Neural cell (in vitro differentiated cells): ENCODE results near the gene PPFIBP1. TPM values are rescaled to one million over a fixed set of nuclear protein-coding genes. Genes with fewer than 3 reads are reported as not detected.

Source experiments
- H2AFZ ChIP-seq: fragments of 200-600, 300-800 bp; sonication (generic), shearing (Covaris generic); 2 replicates; pipeline ENCODE4 v1.6.0; 2014; ENCODE audit warnings: low read depth, mild to moderate bottlenecking, antibody characterized with exemption, low read length, moderate library complexity
- H3F3A ChIP-seq: fragments of 200-600 bp; shearing (Covaris generic); 2 replicates; pipeline ENCODE4 v1.6.1; 2016; ENCODE audit warnings: mild to moderate bottlenecking, moderate library complexity, mixed read lengths, antibody characterized with exemption, low read length; ENCODE audit not compliant: insufficient read depth, poor library complexity, severe bottlenecking
- H3K27ac ChIP-seq: fragments of 200-600, 300-800 bp; sonication (generic), shearing (Covaris generic); 2 replicates; pipeline ENCODE4 v1.5.1; 2014; ENCODE audit warnings: mild to moderate bottlenecking, low read length, moderate library complexity
- H3K27me3 ChIP-seq: fragments of 300-800, 200-600 bp; sonication (generic), shearing (Covaris generic); 2 replicates; pipeline ENCODE4 v1.6.0; 2014; ENCODE audit warnings: mild to moderate bottlenecking, low read depth, low read length, moderate library complexity; ENCODE audit not compliant: insufficient read depth
- H3K36me3 ChIP-seq: fragments of 300-800, 200-600 bp; sonication (generic), shearing (Covaris generic); 2 replicates; pipeline ENCODE4 v1.5.1; 2014; ENCODE audit warnings: mild to moderate bottlenecking, antibody characterized with exemption, low read length, moderate library complexity; ENCODE audit not compliant: insufficient read depth
- H3K4me2 ChIP-seq: fragments of 300-800, 200-600 bp; sonication (generic), shearing (Covaris generic); 2 replicates; pipeline ENCODE4 v1.6.0; 2014; ENCODE audit warnings: mild to moderate bottlenecking, low read length
- H3K4me3 ChIP-seq: fragments of 300-800, 200-600 bp; sonication (generic), shearing (Covaris generic); 2 replicates; pipeline ENCODE4 v1.5.1; 2014; ENCODE audit warnings: mild to moderate bottlenecking, low read length, moderate library complexity
- H3K79me2 ChIP-seq: fragments of 200-600 bp; shearing (Covaris generic); replicated peaks from 2 replicates; pipeline ENCODE4 v1.6.0; 2014; ENCODE audit warnings: mild to moderate bottlenecking, low read length, moderate library complexity; ENCODE audit not compliant: insufficient read depth
- H3K9ac ChIP-seq: fragments of 300-800, 200-600 bp; sonication (generic), shearing (Covaris generic); 2 replicates; pipeline ENCODE4 v1.6.1; 2016; ENCODE audit warnings: mild to moderate bottlenecking, low read length, mixed read lengths
- H3K9me2 ChIP-seq: fragments of 200-600 bp; shearing (Covaris generic); 2 replicates; pipeline ENCODE4 v1.6.1; 2016; ENCODE audit warnings: mild to moderate bottlenecking, low read length, mixed read lengths; ENCODE audit not compliant: insufficient read depth
- H3K9me3 ChIP-seq: fragments of 200-600, 300-800 bp; sonication (generic), shearing (Covaris generic); 2 replicates; pipeline ENCODE4 v1.6.1; 2016; ENCODE audit warnings: mild to moderate bottlenecking, mixed run types, low read length, moderate library complexity, mixed read lengths
- H4K20me1 ChIP-seq: fragments of 200-600 bp; shearing (Covaris generic); 2 replicates; pipeline ENCODE4 v1.6.1; 2016; ENCODE audit warnings: mild to moderate bottlenecking, mixed run types; ENCODE audit not compliant: insufficient read depth
- EP300 ChIP-seq: fragments of 450-650 bp; conservative IDR thresholded peaks from 2 replicates; pipeline ENCODE4 v1.6.1; 2014; ENCODE audit warnings: antibody characterized with exemption, mild to moderate bottlenecking, moderate library complexity; ENCODE audit not compliant: poor library complexity, severe bottlenecking
- EZH2 ChIP-seq: fragments of 200-600, 300-800 bp; shearing (Covaris generic), sonication (generic); IDR thresholded peaks from 2 replicates; pipeline ENCODE4 v1.6.1; 2014; ENCODE audit warnings: antibody characterized with exemption, low read length, borderline replicate concordance, mild to moderate bottlenecking; ENCODE audit not compliant: insufficient read depth, poor library complexity, severe bottlenecking
- MXI1 ChIP-seq: fragments of 450-650 bp; conservative IDR thresholded peaks from 2 replicates; pipeline ENCODE4 v1.6.1; 2014; ENCODE audit warnings: antibody characterized with exemption, mild to moderate bottlenecking; ENCODE audit not compliant: poor library complexity, severe bottlenecking
- POLR2AphosphoS5 ChIP-seq: IDR thresholded peaks from 2 replicates; pipeline ENCODE4 v1.6.1; 2012
- RAD21 ChIP-seq: fragments of 450-650 bp; conservative IDR thresholded peaks from 2 replicates; pipeline ENCODE4 v1.6.1; 2014; ENCODE audit warnings: antibody characterized with exemption, mild to moderate bottlenecking, moderate library complexity
- SMC3 ChIP-seq: fragments of 450-650 bp; conservative IDR thresholded peaks from 2 replicates; pipeline ENCODE4 v1.6.1; 2014; ENCODE audit warnings: antibody characterized with exemption, mild to moderate bottlenecking, moderate library complexity; ENCODE audit not compliant: poor library complexity
- TAF1 ChIP-seq: IDR thresholded peaks from 2 replicates; pipeline ENCODE4 v1.6.1; 2012; ENCODE audit warnings: low read depth
- polyA plus RNA-seq: library from polyadenylated mRNA; depleted of rRNA; stranded (reverse); fragments of >200 nt; gene quantifications from 2 replicates; pipeline ENCODE4 v1.2.3, GENCODE V29; 2014
- TF ChIP-seq, protein P1 (sequence below): IDR thresholded peaks from 2 replicates; pipeline ENCODE4 v1.6.1; 2012; ENCODE audit warnings: borderline replicate concordance
- TF ChIP-seq, protein P2 (sequence below): fragments of 450-650 bp; IDR thresholded peaks from 2 replicates; pipeline ENCODE4 v1.5.1; 2014; ENCODE audit warnings: antibody characterized with exemption, mild to moderate bottlenecking, moderate library complexity; ENCODE audit not compliant: poor library complexity, severe bottlenecking

PPFIBP1 gene
- polyA plus RNA-seq, 1 donor from 2014 or later, result 30.2 TPM

- no peak overlapping the region for H3K4me3 ChIP-seq
- H3K27ac ChIP-seq, result no peak overlapping the region
- TF ChIP-seq RAD21 (no peak), SMC3 (no peak), POLR2AphosphoS5 (no peak), EP300 (no peak), MXI1 (no peak), EZH2 (no peak), TAF1 (no peak)
- TF ChIP-seq, protein P1, sequence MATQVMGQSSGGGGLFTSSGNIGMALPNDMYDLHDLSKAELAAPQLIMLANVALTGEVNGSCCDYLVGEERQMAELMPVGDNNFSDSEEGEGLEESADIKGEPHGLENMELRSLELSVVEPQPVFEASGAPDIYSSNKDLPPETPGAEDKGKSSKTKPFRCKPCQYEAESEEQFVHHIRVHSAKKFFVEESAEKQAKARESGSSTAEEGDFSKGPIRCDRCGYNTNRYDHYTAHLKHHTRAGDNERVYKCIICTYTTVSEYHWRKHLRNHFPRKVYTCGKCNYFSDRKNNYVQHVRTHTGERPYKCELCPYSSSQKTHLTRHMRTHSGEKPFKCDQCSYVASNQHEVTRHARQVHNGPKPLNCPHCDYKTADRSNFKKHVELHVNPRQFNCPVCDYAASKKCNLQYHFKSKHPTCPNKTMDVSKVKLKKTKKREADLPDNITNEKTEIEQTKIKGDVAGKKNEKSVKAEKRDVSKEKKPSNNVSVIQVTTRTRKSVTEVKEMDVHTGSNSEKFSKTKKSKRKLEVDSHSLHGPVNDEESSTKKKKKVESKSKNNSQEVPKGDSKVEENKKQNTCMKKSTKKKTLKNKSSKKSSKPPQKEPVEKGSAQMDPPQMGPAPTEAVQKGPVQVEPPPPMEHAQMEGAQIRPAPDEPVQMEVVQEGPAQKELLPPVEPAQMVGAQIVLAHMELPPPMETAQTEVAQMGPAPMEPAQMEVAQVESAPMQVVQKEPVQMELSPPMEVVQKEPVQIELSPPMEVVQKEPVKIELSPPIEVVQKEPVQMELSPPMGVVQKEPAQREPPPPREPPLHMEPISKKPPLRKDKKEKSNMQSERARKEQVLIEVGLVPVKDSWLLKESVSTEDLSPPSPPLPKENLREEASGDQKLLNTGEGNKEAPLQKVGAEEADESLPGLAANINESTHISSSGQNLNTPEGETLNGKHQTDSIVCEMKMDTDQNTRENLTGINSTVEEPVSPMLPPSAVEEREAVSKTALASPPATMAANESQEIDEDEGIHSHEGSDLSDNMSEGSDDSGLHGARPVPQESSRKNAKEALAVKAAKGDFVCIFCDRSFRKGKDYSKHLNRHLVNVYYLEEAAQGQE, result no peak
- TF ChIP-seq, protein P2, sequence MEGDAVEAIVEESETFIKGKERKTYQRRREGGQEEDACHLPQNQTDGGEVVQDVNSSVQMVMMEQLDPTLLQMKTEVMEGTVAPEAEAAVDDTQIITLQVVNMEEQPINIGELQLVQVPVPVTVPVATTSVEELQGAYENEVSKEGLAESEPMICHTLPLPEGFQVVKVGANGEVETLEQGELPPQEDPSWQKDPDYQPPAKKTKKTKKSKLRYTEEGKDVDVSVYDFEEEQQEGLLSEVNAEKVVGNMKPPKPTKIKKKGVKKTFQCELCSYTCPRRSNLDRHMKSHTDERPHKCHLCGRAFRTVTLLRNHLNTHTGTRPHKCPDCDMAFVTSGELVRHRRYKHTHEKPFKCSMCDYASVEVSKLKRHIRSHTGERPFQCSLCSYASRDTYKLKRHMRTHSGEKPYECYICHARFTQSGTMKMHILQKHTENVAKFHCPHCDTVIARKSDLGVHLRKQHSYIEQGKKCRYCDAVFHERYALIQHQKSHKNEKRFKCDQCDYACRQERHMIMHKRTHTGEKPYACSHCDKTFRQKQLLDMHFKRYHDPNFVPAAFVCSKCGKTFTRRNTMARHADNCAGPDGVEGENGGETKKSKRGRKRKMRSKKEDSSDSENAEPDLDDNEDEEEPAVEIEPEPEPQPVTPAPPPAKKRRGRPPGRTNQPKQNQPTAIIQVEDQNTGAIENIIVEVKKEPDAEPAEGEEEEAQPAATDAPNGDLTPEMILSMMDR, result no peak
- no peak overlapping the region for H2AFZ ChIP-seq
- H3K9ac ChIP-seq, result no peak overlapping the region
- H4K20me1 ChIP-seq, result no peaks in the 10 kb centered on the region
- no peaks in the 10 kb centered on the region for H3F3A ChIP-seq
- no peak overlapping the region for H3K4me2 ChIP-seq
- H3K79me2 ChIP-seq, result no peaks in the 10 kb centered on the region
- no peaks in the 10 kb centered on the region for H3K27me3 ChIP-seq
- no peaks in the 10 kb centered on the region for H3K9me3 ChIP-seq
- H3K9me2 ChIP-seq, result no peaks in the 10 kb centered on the region
- peaks cover 7% of the 10 kb centered on the region for H3K36me3 ChIP-seq
These were observed 148.0 kb downstream of the PPFIBP1 start for GRCh38 chr12:27672051-27672450.

GRCh38 chr12:27672643-27673042 is 148.6 kb downstream of the PPFIBP1 start:
- no peaks in the 10 kb centered on the region for H3F3A ChIP-seq
- H2AFZ ChIP-seq, result no peak overlapping the region

More at GRCh38 chr12:27672643-27673042, 148.6 kb downstream of the PPFIBP1 start:
- Histone ChIP-seq H3K4me3 (no peak overlapping the region), H3K4me2 (no peak overlapping the region), H3K9me2 (no peaks in the 10 kb centered on the region), H3K27me3 (no peaks in the 10 kb centered on the region), H3K9me3 (no peaks in the 10 kb centered on the region), H3K27ac (no peak overlapping the region), H4K20me1 (no peaks in the 10 kb centered on the region), H3K36me3 (peaks cover 4% of the 10 kb centered on the region), H3K79me2 (no peaks in the 10 kb centered on the region), H3K9ac (no peak overlapping the region)
- TF ChIP-seq, protein P2, result no peak
- TF ChIP-seq POLR2AphosphoS5, result no peak
- TF ChIP-seq RAD21, result no peak
- no peak for TF ChIP-seq TAF1
- TF ChIP-seq, protein P1, result no peak
- no peak for TF ChIP-seq MXI1
- no peak for TF ChIP-seq EP300
- TF ChIP-seq EZH2, result no peak
- TF ChIP-seq SMC3, result no peak
